K562 (cell line): Measurements from ENCODE around the gene TRMT1. TPM values are rescaled to one million over a fixed set of nuclear protein-coding genes. Genes with fewer than 3 reads are reported as not detected.

Source experiments
- BHLHE40 ChIP-seq: IDR thresholded peaks from 2 replicates; pipeline ENCODE4 v1.6.1; 2011; ENCODE audit warnings: low read length, improper control_type of control experiment
- CSDE1 ChIP-seq, 2 experiments: fragments of 450-650 bp; IDR thresholded peaks; 2 replicates each; pipeline ENCODE4 v1.6.1; 2016; ENCODE audit warnings: mild to moderate bottlenecking in 1 of 2
- KHSRP ChIP-seq: fragments of 450-650 bp; IDR thresholded peaks from 2 replicates; pipeline ENCODE4 v1.6.1; 2017
- MEF2D ChIP-seq: conservative IDR thresholded peaks from 2 replicates; pipeline ENCODE4 v1.6.1; 2016; ENCODE audit warnings: low read depth, missing genetic modification characterization, missing compliant biosample characterization
- MXI1 ChIP-seq: IDR thresholded peaks from 2 replicates; pipeline ENCODE4 v1.6.1; 2011; ENCODE audit warnings: low read depth, mild to moderate bottlenecking, improper control_type of control experiment, low read length
- NCOA2 ChIP-seq, 2 experiments: fragments of 450-650 bp; IDR thresholded peaks; 2 replicates each; pipeline ENCODE4 v1.6.1; 2018; ENCODE audit warnings: mild to moderate bottlenecking in 2 of 2, moderate library complexity in 1 of 2; ENCODE audit not compliant: partially characterized antibody in 2 of 2
- POLR3A ChIP-seq: IDR thresholded peaks from 2 replicates; pipeline ENCODE4 v1.6.1; 2011; ENCODE audit warnings: borderline replicate concordance, mild to moderate bottlenecking, moderate library complexity; ENCODE audit not compliant: insufficient read length, insufficient read depth; ENCODE audit errors: extremely low read depth
- RBM34 ChIP-seq: fragments of 200-400 bp; formaldehyde crosslinking; IDR thresholded peaks from 2 replicates; pipeline ENCODE4 v1.6.1; 2018; ENCODE audit warnings: low read length, borderline replicate concordance; ENCODE audit not compliant: insufficient read depth
- SAP30 ChIP-seq: fragments of 200-600 bp; sonication (generic); IDR thresholded peaks from 2 replicates; pipeline ENCODE4 v1.6.1; 2012; ENCODE audit warnings: borderline replicate concordance, low read depth, mild to moderate bottlenecking, moderate library complexity, low read length, control low read depth, inconsistent platforms; ENCODE audit not compliant: insufficient read depth, poor library complexity, severe bottlenecking
- SMARCE1 ChIP-seq: fragments of 450-650 bp; IDR thresholded peaks from 2 replicates; pipeline ENCODE4 v1.7.1; 2016; ENCODE audit warnings: mild to moderate bottlenecking
- STAT5B ChIP-seq: fragments of 250-450 bp; sonication (Bioruptor Pico); IDR thresholded peaks from 2 replicates; pipeline ENCODE4 v1.8.0; 2021; ENCODE audit warnings: mild to moderate bottlenecking, inconsistent platforms
- TAL1 ChIP-seq: fragments of 450-650 bp; IDR thresholded peaks from 2 replicates; pipeline ENCODE4 v1.6.1; 2016; ENCODE audit warnings: mild to moderate bottlenecking
- TCF7 ChIP-seq: sonication (generic); IDR thresholded peaks from 2 replicates; pipeline ENCODE4 v1.6.1; 2016; ENCODE audit warnings: antibody characterized with exemption, borderline replicate concordance
- TEAD1 ChIP-seq, 2 experiments: fragments of 450-650 bp in 1 of 2; sonication (generic) in 1 of 2; formaldehyde crosslinking; IDR thresholded peaks; 2 replicates each; pipeline versions ENCODE4 v1.4.0 to v1.8.0; 2020 to 2022; ENCODE audit warnings: mild to moderate bottlenecking in 2 of 2, missing genetic modification reagents in 1 of 2
- TEAD2 ChIP-seq: fragments of 450-650 bp; IDR thresholded peaks from 2 replicates; pipeline ENCODE4 v1.6.1; 2016; ENCODE audit warnings: missing genetic modification characterization, control low read depth, missing compliant biosample characterization
- TFE3 ChIP-seq: fragments of 450-650 bp; formaldehyde crosslinking; IDR thresholded peaks from 2 replicates; pipeline ENCODE4 v1.4.0; 2020; ENCODE audit warnings: mild to moderate bottlenecking, mixed read lengths
- THAP7 ChIP-seq: fragments of 250-450 bp; sonication (Bioruptor Pico); IDR thresholded peaks from 2 replicates; pipeline ENCODE4 v1.5.0; 2021
- TRIM24 ChIP-seq, 2 experiments: fragments of 450-650 bp; IDR thresholded peaks; 2 replicates each; pipeline ENCODE4 v1.6.1; 2016
- XRCC4 ChIP-seq: IDR thresholded peaks from one replicate; pipeline ENCODE4 v1.6.1; 2011; ENCODE audit not compliant: insufficient read depth, insufficient read length; ENCODE audit errors: extremely low read depth
- XRCC5 ChIP-seq: fragments of 200-400 bp; formaldehyde crosslinking; IDR thresholded peaks from 2 replicates; pipeline ENCODE4 v1.6.1; 2017; ENCODE audit warnings: low read depth, mild to moderate bottlenecking, low read length
- ZNF23 ChIP-seq: fragments of 250-450 bp; sonication (Bioruptor Pico); IDR thresholded peaks from 2 replicates; pipeline ENCODE4 v1.4.0; 2020; ENCODE audit warnings: mild to moderate bottlenecking
- ZNF239 ChIP-seq: fragments of 250-450 bp; sonication (Bioruptor Pico); IDR thresholded peaks from 2 replicates; pipeline ENCODE4 v1.4.0; 2020; ENCODE audit warnings: mild to moderate bottlenecking
- ZNF354B ChIP-seq: fragments of 250-450 bp; sonication (Bioruptor Pico); IDR thresholded peaks from 2 replicates; pipeline ENCODE4 v1.4.0; 2020
- ZNF408 ChIP-seq: fragments of 250-450 bp; sonication (Bioruptor Pico); IDR thresholded peaks from 2 replicates; pipeline ENCODE4 v1.4.0; 2020; ENCODE audit warnings: low read depth, mild to moderate bottlenecking, moderate library complexity
- ZNF695 ChIP-seq: fragments of 450-650 bp; formaldehyde crosslinking; IDR thresholded peaks from 2 replicates; pipeline ENCODE4 v1.4.0; 2020; ENCODE audit warnings: mild to moderate bottlenecking, moderate library complexity
- polyA plus RNA-seq, 8 experiments: library from polyadenylated mRNA; depleted of rRNA in 4 of 8; stranded (reverse) in 5 of 8; unstranded in 3 of 8; fragments of >200 nt; fragmentation: Nextera tagmentation in 2 of 8; fragmentation: Illumina TruSeq in 1 of 8; extraction: Ambion mirVana in 2 of 8; extraction: Trizol in 1 of 8; gene quantifications; 2 replicates each; pipeline versions ENCODE4 v1.2.1 to v1.2.3, GENCODE V29; 2011 to 2014; ENCODE audit warnings: inconsistent platforms in 1 of 8, missing spikeins in 1 of 8
- total RNA-seq, 7 experiments: library from RNA; depleted of rRNA in 6 of 7; stranded (reverse); fragments of >200 nt in 6 of 7; fragmentation: Illumina TruSeq in 2 of 7; extraction: Trizol in 2 of 7; gene quantifications; 2 replicates each; pipeline versions ENCODE4 v1.2.1 to v1.2.3, GENCODE V29; 2011 to 2021; ENCODE audit warnings: low replicate concordance in 1 of 7
- TF ChIP-seq, protein P1 (sequence below): fragments of 250-450 bp; sonication (Bioruptor Pico); IDR thresholded peaks from 2 replicates; pipeline ENCODE4 v1.4.0; 2020; ENCODE audit warnings: mild to moderate bottlenecking, moderate library complexity, borderline replicate concordance

TRMT1 gene
- total and polyA plus RNA-seq, 9 of the 15 experiments (the other 6 are each of a cell fraction or from before 2014, with no cell fraction given): 5.8 to 158 (median 54.3) TPM

DNA sequence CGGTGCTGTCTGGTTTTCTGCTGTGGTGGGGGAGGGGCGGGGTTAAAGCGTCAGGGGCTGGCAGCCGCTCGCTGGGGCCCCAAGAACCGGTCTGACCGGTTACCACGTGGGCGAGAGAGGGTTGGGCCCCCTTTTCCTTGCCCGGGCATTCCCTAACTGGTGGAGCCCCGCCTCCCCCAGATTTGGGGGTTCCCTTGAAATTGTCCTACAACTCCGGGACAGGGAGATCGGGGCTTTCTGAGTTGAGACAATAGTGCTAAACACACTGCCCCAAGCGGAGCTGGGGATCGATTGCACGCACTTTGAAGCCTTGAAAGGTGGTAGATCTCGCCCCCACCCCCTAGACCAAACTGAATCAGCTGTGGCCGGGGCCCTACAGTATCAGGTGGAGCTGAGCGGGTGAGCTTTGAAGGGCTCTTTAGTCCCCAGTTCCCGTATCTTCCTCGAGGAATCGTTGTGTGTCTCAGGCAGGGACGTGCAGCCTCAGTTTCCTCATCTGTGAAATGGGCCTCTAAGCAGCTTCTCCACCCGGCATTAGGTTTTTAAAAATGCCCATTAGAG, 38.5 kb upstream of the TRMT1 start (continued):
- TF ChIP-seq, protein P1, sequence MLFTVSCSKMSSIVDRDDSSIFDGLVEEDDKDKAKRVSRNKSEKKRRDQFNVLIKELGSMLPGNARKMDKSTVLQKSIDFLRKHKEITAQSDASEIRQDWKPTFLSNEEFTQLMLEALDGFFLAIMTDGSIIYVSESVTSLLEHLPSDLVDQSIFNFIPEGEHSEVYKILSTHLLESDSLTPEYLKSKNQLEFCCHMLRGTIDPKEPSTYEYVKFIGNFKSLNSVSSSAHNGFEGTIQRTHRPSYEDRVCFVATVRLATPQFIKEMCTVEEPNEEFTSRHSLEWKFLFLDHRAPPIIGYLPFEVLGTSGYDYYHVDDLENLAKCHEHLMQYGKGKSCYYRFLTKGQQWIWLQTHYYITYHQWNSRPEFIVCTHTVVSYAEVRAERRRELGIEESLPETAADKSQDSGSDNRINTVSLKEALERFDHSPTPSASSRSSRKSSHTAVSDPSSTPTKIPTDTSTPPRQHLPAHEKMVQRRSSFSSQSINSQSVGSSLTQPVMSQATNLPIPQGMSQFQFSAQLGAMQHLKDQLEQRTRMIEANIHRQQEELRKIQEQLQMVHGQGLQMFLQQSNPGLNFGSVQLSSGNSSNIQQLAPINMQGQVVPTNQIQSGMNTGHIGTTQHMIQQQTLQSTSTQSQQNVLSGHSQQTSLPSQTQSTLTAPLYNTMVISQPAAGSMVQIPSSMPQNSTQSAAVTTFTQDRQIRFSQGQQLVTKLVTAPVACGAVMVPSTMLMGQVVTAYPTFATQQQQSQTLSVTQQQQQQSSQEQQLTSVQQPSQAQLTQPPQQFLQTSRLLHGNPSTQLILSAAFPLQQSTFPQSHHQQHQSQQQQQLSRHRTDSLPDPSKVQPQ (CRISPR knock-in tag): no peak
- TF ChIP-seq POLR3A (no peak), BHLHE40 (no peak), NCOA2 (IDR thresholded peaks at IDR 0.05; ENCODE audit: partially characterized antibody in 2 of 2) (no peak), TCF7 (no peak), ZNF239 (CRISPR knock-in tag) (no peak), RBM34 (no peak), STAT5B (CRISPR knock-in tag) (no peak), ZNF695 (0 out of 2 replicates have a peak, but pooled peaks have one; percentile 26), THAP7 (CRISPR knock-in tag) (no peak), XRCC5 (no peak), TRIM24 (IDR thresholded peaks at IDR 0.05) (no peak; a peak in 1 of 4 replicates), ZNF408 (CRISPR knock-in tag) (no peak), SAP30 (no peak), ZNF23 (CRISPR knock-in tag) (no peak), TEAD1 (CRISPR knock-in tag; IDR thresholded peaks at IDR 0.05) (0 out of 4 replicates have a peak, but pooled peaks have one; percentile 3 to 10), MEF2D (tag) (0 out of 2 replicates have a peak, but pooled peaks have one; percentile 22), KHSRP (peak; percentile 28; the same call in 1 of the 2 replicates), TEAD2 (no peak), TAL1 (no peak), CSDE1 (IDR thresholded peaks at IDR 0.05) (no peak), ZNF354B (CRISPR knock-in tag) (no peak), XRCC4 (no peak), SMARCE1 (no peak), TFE3 (CRISPR knock-in tag) (no peak), MXI1 (peak; percentile 57)
